GM19455 (cell line): ENCODE measurements around the gene BOK.

Experiments used
- ATAC-seq: cut with Tn5 transposase; IDR thresholded peaks from one replicate; pipeline ENCODE4 v1.9.1; 2021; ENCODE audit not compliant: unreplicated experiment

Gene BOK

GRCh38 chr2:241538838-241539615 is 19.5 kb upstream of the BOK start:
- ATAC-seq = no peak

- ATAC-seq = no peak
These were observed 18.8 kb upstream of the BOK start for GRCh38 chr2:241539616-241540374.

DNA sequence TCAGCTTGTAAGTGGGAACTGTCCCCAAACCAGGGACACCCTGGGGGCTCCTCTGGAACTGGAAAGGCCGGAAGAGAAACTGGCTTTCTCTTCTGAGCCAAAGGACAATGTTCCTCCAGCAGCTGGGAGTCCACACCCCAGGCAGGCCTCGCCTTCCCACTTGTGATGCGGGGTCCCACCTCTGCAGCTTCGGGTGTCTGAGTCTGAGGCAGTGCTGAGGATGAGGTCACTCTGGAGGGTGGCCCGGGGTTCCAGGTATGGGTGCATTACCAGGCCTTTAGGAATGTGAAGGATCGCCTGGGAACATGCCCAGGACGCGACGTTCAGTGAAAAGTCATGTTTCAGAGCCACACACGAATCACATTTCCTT is 18.2 kb upstream of the BOK start:
- ATAC-seq = no peak

- ATAC-seq = no peak
These were observed 17.6 kb upstream of the BOK start for GRCh38 chr2:241540771-241541561.

DNA sequence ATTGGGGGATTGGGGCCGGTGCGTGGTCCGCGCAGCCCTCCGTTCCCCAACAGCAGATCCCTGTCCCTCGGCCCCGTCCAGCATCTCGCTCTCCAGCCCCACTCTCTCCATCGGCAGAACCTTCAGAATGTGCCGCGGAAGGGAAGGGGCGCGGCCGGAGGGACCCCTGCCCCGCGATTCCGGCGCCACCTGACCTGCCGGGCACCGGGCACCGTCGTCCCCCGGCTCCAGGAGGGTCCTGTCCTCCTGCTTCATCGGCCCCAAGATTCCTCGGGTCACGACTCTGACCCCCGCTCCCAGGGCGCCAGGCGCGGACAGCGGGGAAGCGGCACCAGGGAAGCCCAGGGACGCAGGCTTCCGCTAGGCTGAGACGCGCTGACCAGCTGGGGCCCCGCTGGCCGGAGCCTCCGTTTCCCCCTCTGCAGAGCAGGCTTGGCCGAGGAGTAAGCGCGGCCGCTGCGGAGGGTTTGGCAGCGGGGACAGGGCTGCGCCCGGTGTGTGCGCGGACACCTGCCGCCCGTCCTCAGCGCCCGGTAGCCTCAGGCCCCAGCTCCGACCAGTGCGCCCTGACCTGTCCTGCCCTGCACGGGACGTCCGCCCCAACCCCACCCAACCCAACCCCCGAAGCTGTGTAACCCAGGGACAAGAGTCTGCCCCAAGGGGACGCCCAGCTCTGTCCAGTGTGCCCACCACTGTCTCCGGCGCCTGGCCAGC is 16.8 kb upstream of the BOK start:
- ATAC-seq = no peak

DNA sequence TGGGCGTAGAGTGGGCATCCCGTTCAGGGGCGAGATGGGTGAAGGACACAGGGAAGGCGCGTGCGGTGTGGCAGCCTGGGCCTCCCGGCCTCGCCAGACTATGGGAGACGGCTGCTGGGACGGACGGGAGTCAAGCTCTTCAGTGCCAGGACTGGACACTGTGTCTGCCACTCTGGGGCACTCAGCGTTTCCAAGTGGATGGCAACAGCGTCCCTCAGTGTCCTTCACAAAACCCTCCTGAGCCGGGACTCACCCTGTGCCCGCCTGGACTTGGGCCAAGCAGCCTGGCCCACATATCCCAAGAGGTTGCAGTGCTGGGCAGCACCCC is 16.3 kb upstream of the BOK start:
- ATAC-seq = no peak

DNA sequence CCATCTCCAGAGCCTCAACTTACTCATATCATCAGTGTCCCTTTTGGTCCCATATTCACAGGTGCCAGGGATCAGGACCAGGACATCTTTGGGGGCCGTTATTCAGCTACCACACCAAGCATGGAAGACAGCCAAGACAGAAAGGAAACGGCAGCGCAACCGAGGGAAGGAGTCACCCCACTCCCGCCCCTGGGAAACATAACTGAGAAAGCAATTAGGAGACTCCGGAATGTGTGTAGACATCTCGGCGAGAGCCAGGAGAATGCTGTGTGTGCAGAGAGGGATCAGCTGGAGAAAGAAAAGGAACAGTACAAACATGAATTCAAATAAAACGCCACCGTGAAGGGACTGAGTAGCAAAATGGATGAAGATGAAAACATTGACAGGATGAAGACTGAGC is 13.4 kb upstream of the BOK start:
- no peak for ATAC-seq

- ATAC-seq = no peak
These were observed 12.7 kb upstream of the BOK start for GRCh38 chr2:241545523-241546473.

- ATAC-seq = no peak
These were observed 11.6 kb upstream of the BOK start for GRCh38 chr2:241546771-241547498.

DNA sequence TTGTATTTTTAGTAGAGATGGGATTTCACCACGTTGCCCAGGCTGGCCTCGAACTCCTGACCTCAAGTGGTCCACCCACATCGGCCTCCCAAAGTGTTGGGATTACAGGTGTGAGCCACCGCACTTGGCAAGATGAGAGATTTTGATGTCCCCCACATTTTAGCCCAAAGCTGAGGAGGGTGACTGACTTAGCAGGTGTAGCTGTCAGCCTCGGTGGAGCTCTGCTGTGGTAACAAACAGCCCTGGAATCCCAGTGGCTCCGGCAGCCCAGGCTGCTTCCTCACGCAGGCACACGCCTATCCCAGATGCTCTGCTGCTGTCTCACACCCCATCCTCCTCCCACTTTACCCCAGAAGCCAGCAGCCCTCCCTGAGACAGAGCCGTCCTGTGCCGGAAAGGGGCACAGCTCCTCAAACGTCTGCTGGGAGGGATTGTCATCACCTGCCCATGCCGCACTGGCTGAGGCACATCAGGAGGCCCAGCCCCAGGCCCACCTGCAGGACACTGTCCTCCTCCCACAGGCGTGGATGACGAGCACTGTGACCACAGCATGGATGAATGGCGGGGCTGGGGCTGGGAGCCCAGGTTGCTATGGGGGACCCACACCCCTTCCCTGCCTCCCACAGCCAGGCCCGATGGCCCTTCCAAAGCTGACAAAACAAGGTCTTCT is 10.6 kb upstream of the BOK start:
- no peak for ATAC-seq

GRCh38 chr2:241548451-241548835 is 10.1 kb upstream of the BOK start:
- no peak for ATAC-seq

DNA sequence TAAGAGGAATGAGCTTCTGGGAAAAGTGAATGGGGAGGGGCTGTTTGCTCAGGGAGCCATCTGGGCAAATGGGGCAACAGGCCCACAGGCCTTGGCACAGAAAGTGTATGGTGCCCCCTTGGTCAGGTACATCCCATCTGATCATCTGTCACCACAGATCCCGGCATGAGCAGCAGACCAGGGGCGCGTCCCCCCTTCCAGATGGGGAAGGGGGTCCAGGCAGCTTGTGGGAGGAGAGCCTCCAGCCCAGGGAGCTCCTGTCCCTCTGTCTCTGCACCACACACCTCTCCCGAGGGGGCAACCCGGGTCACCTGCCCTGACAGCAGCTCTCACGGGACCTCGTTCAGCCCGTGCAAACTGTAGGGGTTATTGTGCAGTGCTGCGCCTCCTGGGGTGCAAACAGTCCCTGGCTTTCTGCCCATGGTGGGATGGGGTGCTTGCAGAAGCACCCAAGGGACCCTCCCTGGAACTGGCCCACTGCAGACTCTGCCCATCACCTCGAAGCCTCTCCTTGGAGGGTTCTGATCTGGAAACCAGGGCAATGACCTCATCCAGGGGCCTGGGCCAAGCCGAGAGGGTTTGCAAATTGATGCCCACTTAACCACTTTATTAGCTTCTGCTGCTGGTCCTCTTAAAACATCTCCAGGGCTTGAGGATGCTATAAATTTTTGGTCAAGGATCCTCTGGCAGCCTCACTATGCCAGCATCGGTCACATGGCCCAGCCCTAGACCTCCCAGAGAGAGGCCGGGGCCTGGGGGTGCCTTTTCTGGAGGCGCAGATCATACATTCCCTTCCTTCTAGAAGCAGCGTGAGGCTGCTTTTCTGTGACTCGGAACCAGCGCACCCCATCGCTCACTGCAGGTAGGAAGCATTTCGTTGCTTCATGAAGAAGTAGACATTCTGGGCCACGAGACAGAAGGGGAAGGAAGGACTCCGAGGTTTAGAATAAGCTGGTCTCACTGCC is 7.6 kb upstream of the BOK start:
- ATAC-seq = no peak

DNA sequence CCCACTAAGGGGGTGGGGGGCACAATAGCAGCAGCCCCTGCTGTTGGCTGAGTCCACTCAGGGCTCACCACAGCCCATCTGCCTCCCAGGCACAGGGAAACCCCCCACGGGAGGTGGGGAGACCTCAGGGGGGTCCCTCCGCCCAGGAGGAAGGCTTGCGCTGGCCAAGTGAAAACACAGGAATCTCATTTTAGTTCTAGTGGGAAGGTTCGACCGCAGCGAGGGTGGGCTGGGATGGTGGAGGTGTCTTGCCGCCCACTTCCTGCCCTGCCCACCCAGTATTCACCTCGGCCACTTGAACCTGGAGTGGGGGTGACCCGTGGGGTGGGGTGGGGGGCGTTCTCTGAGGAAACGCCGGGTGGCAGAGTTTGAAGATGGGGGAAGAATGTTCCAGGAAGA is 6.9 kb upstream of the BOK start:
- no peak for ATAC-seq

DNA sequence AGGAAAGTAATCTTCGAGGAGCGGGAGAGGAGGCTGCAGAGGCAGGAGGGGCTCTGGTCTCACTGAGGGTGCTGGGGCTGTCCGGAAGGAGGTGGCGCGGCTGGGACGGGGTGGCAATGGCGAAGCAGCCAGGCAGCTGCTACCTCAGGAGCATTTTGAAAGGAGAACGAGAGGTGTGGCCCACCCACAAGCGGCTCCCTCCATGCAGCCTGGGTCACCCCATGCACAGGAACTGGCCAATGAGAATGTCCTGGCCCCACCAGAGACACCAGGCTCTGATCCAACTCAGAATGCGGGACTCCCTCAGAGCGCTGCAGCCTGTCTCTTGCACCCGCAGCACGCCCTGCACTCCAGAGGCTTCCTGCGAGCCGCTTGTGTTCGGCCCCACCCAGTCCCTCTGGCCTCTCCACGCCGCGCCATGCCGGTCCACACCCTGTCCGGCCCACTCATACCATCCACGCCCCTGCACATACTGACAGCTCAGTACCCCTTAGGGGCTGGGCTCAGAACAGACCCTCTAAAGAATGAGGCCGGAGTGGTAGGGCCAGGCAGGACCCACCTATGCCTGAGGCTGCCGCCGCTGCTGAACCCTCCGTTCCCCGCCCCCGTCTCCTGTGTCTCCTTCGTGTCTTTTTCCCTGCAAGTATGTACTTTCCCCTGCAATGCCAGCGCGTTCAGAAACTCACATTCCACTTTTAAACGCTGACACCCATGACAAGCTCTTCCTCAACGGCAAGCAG is 6.4 kb upstream of the BOK start:
- no peak for ATAC-seq

GRCh38 chr2:241553512-241553830 is 5.1 kb upstream of the BOK start:
- no peak for ATAC-seq

- ATAC-seq = no peak
These were observed 4.6 kb upstream of the BOK start for GRCh38 chr2:241553981-241554380.

DNA sequence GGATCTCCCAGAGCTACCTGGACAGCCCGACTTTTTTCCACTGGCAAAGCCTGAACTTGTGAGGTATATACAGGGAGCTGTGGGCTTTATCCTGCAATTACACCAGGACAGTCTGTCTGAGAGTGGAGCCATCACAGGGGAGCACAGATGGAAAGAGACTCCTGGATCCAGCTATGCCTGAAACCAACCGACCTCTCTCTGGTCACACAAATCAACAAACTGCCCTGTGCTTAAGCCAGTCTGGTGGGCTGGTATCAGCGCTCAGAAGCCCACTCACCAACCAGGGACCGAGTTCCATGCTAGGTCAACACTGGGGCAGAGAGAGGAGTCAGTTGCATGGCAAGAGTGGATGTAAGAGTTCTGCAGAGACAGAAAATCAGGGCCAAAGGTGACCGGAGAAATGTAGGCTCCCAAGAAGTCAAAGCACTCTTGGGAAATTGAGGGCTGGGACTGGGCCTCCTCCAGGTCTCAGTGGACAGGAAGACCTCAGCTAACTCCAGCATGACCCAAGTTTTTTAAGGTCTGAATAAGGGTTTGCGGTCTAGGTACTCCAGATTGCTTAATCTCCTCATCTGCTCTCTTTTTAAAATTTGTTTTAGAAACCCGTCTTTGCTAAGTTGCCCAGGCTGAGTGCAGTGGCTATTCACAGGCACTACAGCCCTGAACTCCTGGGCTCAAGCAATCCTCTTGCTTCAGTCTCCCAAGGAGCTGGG is 3.8 kb upstream of the BOK start:
- no peak for ATAC-seq
